Mesothelial cell of epicardium (in vitro differentiated cells): ENCODE data around the gene CRYZL1. TPM values are rescaled to one million over a fixed set of nuclear protein-coding genes. Genes with fewer than 3 reads are reported as not detected.

Experiments used
- DNase-seq, 2 experiments: peaks; one replicate each; pipeline ENCODE4 v3.0.0; 2021; ENCODE audit warnings: low spot score in 2 of 2; ENCODE audit not compliant: unreplicated experiment in 2 of 2
- H3K27ac Mint-ChIP-seq: 2 replicates; pipeline ENCODE4 v1.8.0; 2021; ENCODE audit warnings: mixed read lengths
- H3K27me3 Mint-ChIP-seq: 2 replicates; pipeline ENCODE4 v1.8.0; 2021; ENCODE audit warnings: low read depth, mixed read lengths
- H3K36me3 Mint-ChIP-seq: 2 replicates; pipeline ENCODE4 v1.8.0; 2021; ENCODE audit warnings: mixed read lengths
- H3K4me1 Mint-ChIP-seq: 2 replicates; pipeline ENCODE4 v1.8.0; 2021; ENCODE audit warnings: mixed read lengths
- H3K4me3 Mint-ChIP-seq: 2 replicates; pipeline ENCODE4 v1.8.0; 2021; ENCODE audit warnings: mild to moderate bottlenecking, moderate library complexity, mixed read lengths
- H3K9me3 Mint-ChIP-seq: 2 replicates; pipeline ENCODE4 v1.8.0; 2021; ENCODE audit warnings: mixed read lengths
- CTCF ChIP-seq: fragments of 200-600 bp; sonication (generic); IDR thresholded peaks from one replicate; pipeline ENCODE4 v1.5.0; 2021; ENCODE audit warnings: antibody characterized with exemption; ENCODE audit not compliant: unreplicated experiment
- total RNA-seq: library from RNA; stranded (reverse); gene quantifications from 3 replicates; pipeline ENCODE4 v1.2.1, GENCODE V29; 2021

Gene CRYZL1
- total RNA-seq, 1 donor from 2014 or later: 63.0 TPM

GRCh38 chr21:33552999-33553598 lies 88.4 kb downstream of the CRYZL1 start:
- TF ChIP-seq CTCF: no peak
- peaks cover 77% of the 10 kb centered on the region for H3K36me3 Mint-ChIP-seq
- no peak for DNase-seq
- peaks cover 19% of the 10 kb centered on the region for H3K9me3 Mint-ChIP-seq
- peaks cover 9% of the 10 kb centered on the region for H3K4me1 Mint-ChIP-seq
- no peak overlapping the region for H3K4me3 Mint-ChIP-seq
- no peak overlapping the region for H3K27ac Mint-ChIP-seq
- H3K27me3 Mint-ChIP-seq: no peaks in the 10 kb centered on the region

- H3K4me1 Mint-ChIP-seq: peaks cover 9% of the 10 kb centered on the region
- peaks cover 19% of the 10 kb centered on the region for H3K9me3 Mint-ChIP-seq
- H3K4me3 Mint-ChIP-seq: no peak overlapping the region
- H3K36me3 Mint-ChIP-seq: peaks cover 70% of the 10 kb centered on the region
- no peaks in the 10 kb centered on the region for H3K27me3 Mint-ChIP-seq
- H3K27ac Mint-ChIP-seq: no peak overlapping the region
- DNase-seq: no peak
- TF ChIP-seq CTCF: no peak
Measured at GRCh38 chr21:33552093-33552998, 89.2 kb downstream of the CRYZL1 start.

GRCh38 chr21:33551664-33552063 lies 89.9 kb downstream of the CRYZL1 start:
- peaks cover 9% of the 10 kb centered on the region for H3K4me1 Mint-ChIP-seq
- no peak for DNase-seq
- H3K36me3 Mint-ChIP-seq: peaks cover 64% of the 10 kb centered on the region
- H3K9me3 Mint-ChIP-seq: peaks cover 19% of the 10 kb centered on the region
- H3K27me3 Mint-ChIP-seq: no peaks in the 10 kb centered on the region
- H3K27ac Mint-ChIP-seq: no peak overlapping the region
- no peak for TF ChIP-seq CTCF
- no peak overlapping the region for H3K4me3 Mint-ChIP-seq

GRCh38 chr21:33550772-33551660 lies 90.5 kb downstream of the CRYZL1 start:
- Mint-ChIP-seq H3K9me3 (peaks cover 17% of the 10 kb centered on the region), H3K4me1 (peaks cover 10% of the 10 kb centered on the region), H3K27ac (no peak overlapping the region), H3K36me3 (peaks cover 62% of the 10 kb centered on the region), H3K27me3 (no peaks in the 10 kb centered on the region), H3K4me3 (no peak overlapping the region)
- TF ChIP-seq CTCF: no peak
- no peak for DNase-seq

- H3K27ac Mint-ChIP-seq: no peak overlapping the region
- TF ChIP-seq CTCF: no peak
- peaks cover 15% of the 10 kb centered on the region for H3K4me1 Mint-ChIP-seq
- H3K36me3 Mint-ChIP-seq: peaks cover 53% of the 10 kb centered on the region
- H3K4me3 Mint-ChIP-seq: no peak overlapping the region
- no peak for DNase-seq
- no peaks in the 10 kb centered on the region for H3K27me3 Mint-ChIP-seq
- peaks cover 11% of the 10 kb centered on the region for H3K9me3 Mint-ChIP-seq
Measured at GRCh38 chr21:33549848-33550771, 91.4 kb downstream of the CRYZL1 start.
